ENCODE measurements around the gene ZNF585A. TPM values are rescaled to one million over a fixed set of nuclear protein-coding genes. Genes with fewer than 3 reads are reported as not detected.
A peak's percentile ranks its signal among the peaks of the same experiment; 100 is the strongest.
"Not testable (repeated sequence)": the region's sequence is repeated elsewhere in the genome, so short reads cannot be mapped to it uniquely, and the experiment has no call there.

ZNF585A gene
- polyA plus RNA-seq, result 17.9 TPM
- long read RNA-seq, donor 1, transcript ZNF585A-205 (3 exons, 596 nt), result major isoform, 8 of 8 reads
- long read RNA-seq, donor 1, partial matches to known transcripts, result 0 of 8 reads
- long read RNA-seq, donor 1, other reads (novel, unspliced or antisense), result 0 of 8 reads
- long read RNA-seq, donor 2, full-length matches to known transcripts, result 21 of 21 reads
- long read RNA-seq, donor 2, partial matches to known transcripts, result 0 of 21 reads
- long read RNA-seq, donor 2, other reads (novel, unspliced or antisense), result 0 of 21 reads
- long read RNA-seq, donor 3, result 0 reads
- long read RNA-seq, donor 4, partial matches to known transcripts, result 0 of 1 reads
- long read RNA-seq, donor 4, other reads (novel, unspliced or antisense), result 0 of 1 reads
- long read RNA-seq, donor 5, transcript ZNF585A-205 (3 exons, 596 nt), result major isoform, 5 of 5 reads
- long read RNA-seq, donor 5, partial matches to known transcripts, result 0 of 5 reads
- long read RNA-seq, donor 5, other reads (novel, unspliced or antisense), result 0 of 5 reads
- long read RNA-seq, donor 6, full-length matches to known transcripts, result 21 of 21 reads
- long read RNA-seq, donor 6, partial matches to known transcripts, result 0 of 21 reads
- long read RNA-seq, donor 6, other reads (novel, unspliced or antisense), result 0 of 21 reads
- long read RNA-seq, donor 7, transcript ZNF585A-205 (3 exons, 596 nt), result major isoform, 6 of 6 reads
- long read RNA-seq, donor 7, partial matches to known transcripts, result 0 of 6 reads
- long read RNA-seq, donor 7, other reads (novel, unspliced or antisense), result 0 of 6 reads
- long read RNA-seq, donor 8, full-length matches to known transcripts, result 36 of 36 reads
- long read RNA-seq, donor 8, partial matches to known transcripts, result 0 of 36 reads
- long read RNA-seq, donor 8, other reads (novel, unspliced or antisense), result 0 of 36 reads
- long read RNA-seq, donor 9, transcript ZNF585A-205 (3 exons, 596 nt), result major isoform, 18 of 18 reads
- long read RNA-seq, donor 9, partial matches to known transcripts, result 0 of 18 reads
- long read RNA-seq, donor 9, other reads (novel, unspliced or antisense), result 0 of 18 reads
- long read RNA-seq, donor 10, full-length matches to known transcripts, result 23 of 23 reads
- long read RNA-seq, donor 10, partial matches to known transcripts, result 0 of 23 reads
- long read RNA-seq, donor 10, other reads (novel, unspliced or antisense), result 0 of 23 reads
- long read RNA-seq, donor 11, transcript ZNF585A-205 (3 exons, 596 nt), result major isoform, 7 of 7 reads
- long read RNA-seq, donor 11, partial matches to known transcripts, result 0 of 7 reads
- long read RNA-seq, donor 11, other reads (novel, unspliced or antisense), result 0 of 7 reads

DNA sequence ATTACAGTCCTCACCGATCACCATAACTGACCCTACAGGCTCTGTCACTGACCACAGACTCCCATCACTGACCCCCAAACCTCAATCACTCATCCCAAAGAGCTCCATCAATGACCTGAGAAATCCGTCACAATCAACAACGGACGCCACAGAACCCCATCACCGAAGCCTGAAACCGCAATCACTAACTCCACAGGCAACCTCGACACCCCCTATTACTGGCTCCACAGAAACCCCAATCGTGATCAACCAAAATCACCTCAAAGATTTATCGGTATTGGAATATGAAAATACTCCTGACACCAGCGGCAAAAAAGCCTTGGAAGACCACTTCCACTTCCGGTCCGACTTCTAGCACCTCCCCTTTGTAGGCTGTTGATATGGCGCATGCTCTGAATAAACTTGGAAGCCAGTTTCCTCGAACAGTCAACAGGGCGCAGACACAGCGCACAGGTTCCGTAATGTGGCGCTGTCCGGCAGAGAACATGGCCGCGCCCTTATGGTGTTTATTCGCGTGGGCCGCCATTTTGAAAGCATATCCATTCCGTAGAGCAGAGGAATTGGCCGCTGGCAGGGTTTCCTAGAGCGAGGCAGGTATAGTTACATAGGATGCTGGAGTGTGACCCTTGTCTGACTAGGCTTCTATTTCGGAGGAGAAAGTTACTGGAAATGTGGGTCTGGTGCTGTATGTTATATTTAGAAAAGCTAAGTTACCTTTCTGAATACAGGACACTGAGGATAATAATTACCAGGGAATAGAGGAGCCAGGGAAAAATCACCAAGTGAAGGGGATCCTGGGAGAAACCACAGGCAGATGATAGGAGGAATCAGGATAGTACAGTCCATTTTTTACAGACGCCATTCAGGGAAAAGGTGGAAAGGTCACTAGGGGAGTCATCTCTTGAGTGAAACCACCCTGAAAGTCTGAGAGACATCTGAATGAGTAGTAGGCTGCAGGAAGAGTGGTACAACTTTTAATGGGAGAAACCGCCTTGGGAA is at the start of gene ZNF585A:
TSS of gene ZNF585A (minus strand) at position 328 of the 999 bp plus-strand sequence. CDS start 2,785 bp downstream, outside the sequence.
- DNase-seq, result peak; percentile 96 to 98
- Histone ChIP-seq H3K27ac (ENCODE audit: low read length) (peak within 1 kb of the TSS; percentile 54), H3K4me3 (ENCODE audit: low read length) (peak within 1 kb of the TSS; percentile 59), H3K4me1 (ENCODE audit: control insufficient read depth, insufficient read depth, low read length) (no peaks in the 10 kb centered on the region), H3K36me3 (ENCODE audit: control insufficient read depth, insufficient read depth, low read length) (peaks cover 18% of the 10 kb centered on the region), H3K9me3 (ENCODE audit: control insufficient read depth, low read depth, low read length) (peaks cover 12% of the 10 kb centered on the region), H3K27me3 (ENCODE audit: control insufficient read depth, insufficient read depth, low read length) (no peaks in the 10 kb centered on the region)
- 40% methylated on average over 1 of the region's 30 CpGs for WGBS (ENCODE audit: insufficient coverage, low lambda C conversion rate)

DNA sequence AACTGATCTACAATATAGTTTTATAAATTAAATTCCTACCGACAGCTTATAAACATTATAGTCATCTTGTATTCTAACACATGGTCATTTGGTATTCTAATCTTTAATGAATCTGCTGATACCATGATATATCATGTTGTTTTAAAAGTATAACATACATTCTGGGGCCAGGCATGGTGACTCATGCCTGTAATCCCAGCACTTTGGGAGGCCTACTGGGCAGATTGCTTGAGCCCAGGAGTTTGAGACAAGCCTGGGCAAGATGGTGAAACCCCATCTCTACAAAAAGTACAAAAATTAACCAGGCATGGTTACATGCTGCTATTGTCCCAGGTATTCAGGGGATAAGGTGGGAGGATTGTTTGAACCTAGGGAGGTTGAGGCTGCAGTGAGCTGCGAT is 48.6 kb upstream of the ZNF585A start:
- no peaks in the 10 kb centered on the region for H3K4me1 ChIP-seq (ENCODE audit: control insufficient read depth, insufficient read depth, low read length)
- H3K9me3 ChIP-seq (ENCODE audit: control insufficient read depth, low read depth, low read length), result peaks cover 16% of the 10 kb centered on the region
- no CpG with 5 or more reads among the region's 2 CpGs for WGBS (ENCODE audit: insufficient coverage, low lambda C conversion rate)
- H3K27me3 ChIP-seq (ENCODE audit: control insufficient read depth, insufficient read depth, low read length), result no peaks in the 10 kb centered on the region
- no peak overlapping the region for H3K27ac ChIP-seq (ENCODE audit: low read length)
- DNase-seq, result no peak
- H3K36me3 ChIP-seq (ENCODE audit: control insufficient read depth, insufficient read depth, low read length), result peaks cover 20% of the 10 kb centered on the region
- no peak overlapping the region for H3K4me3 ChIP-seq (ENCODE audit: low read length)

DNA sequence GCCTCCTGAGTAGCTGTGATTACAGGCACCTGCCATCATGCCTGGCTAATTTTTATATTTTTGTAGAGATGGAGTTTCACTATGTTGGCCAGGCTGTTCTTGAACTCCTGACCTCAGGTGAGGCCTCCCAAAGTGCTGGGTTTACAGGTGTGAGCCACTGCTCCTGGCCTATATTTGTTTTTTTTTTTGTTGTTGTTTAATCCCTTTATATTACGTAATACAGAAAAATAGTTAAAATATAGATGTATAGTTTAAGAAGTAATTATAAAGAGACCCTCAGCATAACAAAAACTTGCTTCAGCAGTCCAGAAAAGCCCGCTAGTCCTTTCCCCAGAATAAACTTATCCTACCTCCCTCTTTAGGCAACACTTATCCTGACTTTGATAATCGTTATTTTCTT is 47.9 kb upstream of the ZNF585A start:
- Histone ChIP-seq H3K4me1 (ENCODE audit: control insufficient read depth, insufficient read depth, low read length) (no peaks in the 10 kb centered on the region), H3K4me3 (ENCODE audit: low read length) (no peak overlapping the region), H3K9me3 (ENCODE audit: control insufficient read depth, low read depth, low read length) (peaks cover 16% of the 10 kb centered on the region), H3K27me3 (ENCODE audit: control insufficient read depth, insufficient read depth, low read length) (no peaks in the 10 kb centered on the region), H3K36me3 (ENCODE audit: control insufficient read depth, insufficient read depth, low read length) (peaks cover 13% of the 10 kb centered on the region), H3K27ac (ENCODE audit: low read length) (no peak overlapping the region)
- DNase-seq, result no peak
- no CpG with 5 or more reads among the region's 3 CpGs for WGBS (ENCODE audit: insufficient coverage, low lambda C conversion rate)

DNA sequence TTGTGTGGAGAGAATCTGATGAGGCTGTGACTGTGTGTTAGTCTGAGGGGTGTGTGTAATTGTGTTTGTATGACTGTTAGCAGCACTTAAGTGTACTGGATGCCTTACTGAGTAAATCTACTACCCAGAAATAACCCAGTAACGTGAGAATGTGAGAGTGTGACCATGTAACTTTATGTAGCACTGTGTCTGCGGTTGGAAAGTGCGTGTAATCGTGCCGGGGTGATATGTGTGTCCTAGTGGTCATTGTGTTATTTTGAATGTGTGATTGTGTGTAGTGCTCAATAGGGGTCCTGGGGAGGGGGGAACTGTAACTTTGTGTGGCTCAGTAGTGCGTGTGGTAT is 46.1 kb upstream of the ZNF585A start:
- peak overlapping the region; percentile 91 for H3K27ac ChIP-seq (ENCODE audit: low read length)
- no peaks in the 10 kb centered on the region for H3K4me1 ChIP-seq (ENCODE audit: control insufficient read depth, insufficient read depth, low read length)
- H3K27me3 ChIP-seq (ENCODE audit: control insufficient read depth, insufficient read depth, low read length), result no peaks in the 10 kb centered on the region
- WGBS (ENCODE audit: insufficient coverage, low lambda C conversion rate), result no CpG with 5 or more reads among the region's 6 CpGs
- peak overlapping the region; percentile 84 for H3K4me3 ChIP-seq (ENCODE audit: low read length)
- peaks cover 7% of the 10 kb centered on the region for H3K9me3 ChIP-seq (ENCODE audit: control insufficient read depth, low read depth, low read length)
- peak in 1 of 2 donors; percentile 3 for DNase-seq
- peaks cover 10% of the 10 kb centered on the region for H3K36me3 ChIP-seq (ENCODE audit: control insufficient read depth, insufficient read depth, low read length)

DNA sequence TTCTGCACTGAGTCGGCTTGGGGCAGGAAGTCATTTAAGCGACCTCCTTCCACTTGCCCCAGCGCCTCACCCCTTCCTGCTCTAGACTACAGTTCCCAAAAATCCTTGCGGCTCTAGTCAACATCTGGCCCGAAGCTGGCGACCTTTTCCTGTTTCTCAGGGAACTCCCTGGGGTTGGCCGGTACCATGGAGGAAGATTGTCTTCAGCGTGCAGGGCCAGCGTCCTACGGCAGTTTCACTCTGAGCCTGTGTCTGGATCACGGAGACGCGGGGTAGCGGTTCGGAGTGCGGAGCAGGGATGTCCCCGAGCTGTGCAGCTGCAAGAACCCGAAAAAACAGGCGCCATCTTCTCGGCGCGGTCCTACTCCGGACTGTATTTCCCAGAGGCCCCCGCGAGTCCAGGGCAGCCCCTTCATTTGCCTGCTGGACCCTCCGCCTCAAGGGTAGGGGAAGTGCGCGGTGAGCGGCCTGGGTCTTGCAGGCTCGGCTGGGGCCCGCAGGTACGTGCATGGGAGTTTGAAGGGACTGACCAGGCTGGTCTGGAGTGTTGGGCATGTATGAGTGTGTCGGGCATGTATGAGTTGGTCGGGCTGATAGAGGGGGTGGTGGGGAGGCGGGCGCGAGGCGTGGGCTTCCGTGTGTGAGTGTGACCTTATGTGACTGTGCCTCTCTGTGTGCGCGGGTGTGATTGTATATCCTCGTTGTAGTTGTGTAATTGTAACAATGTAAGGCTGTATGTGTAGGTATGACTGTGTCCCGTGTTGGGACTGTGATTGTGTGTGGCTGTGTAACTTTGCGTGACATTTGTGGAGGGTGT is 45.5 kb upstream of the ZNF585A start, which contains the start of gene ZNF383:
TSS of gene ZNF383 (plus strand) at position 440 of the 817 bp plus-strand sequence. CDS start 12,240 bp downstream, outside the sequence.
- H3K4me1 ChIP-seq (ENCODE audit: control insufficient read depth, insufficient read depth, low read length), result no peaks in the 10 kb centered on the region
- peaks cover 10% of the 10 kb centered on the region for H3K36me3 ChIP-seq (ENCODE audit: control insufficient read depth, insufficient read depth, low read length)
- no peaks in the 10 kb centered on the region for H3K27me3 ChIP-seq (ENCODE audit: control insufficient read depth, insufficient read depth, low read length)
- peak within 1 kb of the TSS; percentile 84 for H3K4me3 ChIP-seq (ENCODE audit: low read length)
- H3K27ac ChIP-seq (ENCODE audit: low read length), result peak within 1 kb of the TSS; percentile 91
- WGBS (ENCODE audit: insufficient coverage, low lambda C conversion rate), result no CpG with 5 or more reads among the region's 44 CpGs
- DNase-seq, result peak; percentile 85 to 98
- peaks cover 6% of the 10 kb centered on the region for H3K9me3 ChIP-seq (ENCODE audit: control insufficient read depth, low read depth, low read length)

DNA sequence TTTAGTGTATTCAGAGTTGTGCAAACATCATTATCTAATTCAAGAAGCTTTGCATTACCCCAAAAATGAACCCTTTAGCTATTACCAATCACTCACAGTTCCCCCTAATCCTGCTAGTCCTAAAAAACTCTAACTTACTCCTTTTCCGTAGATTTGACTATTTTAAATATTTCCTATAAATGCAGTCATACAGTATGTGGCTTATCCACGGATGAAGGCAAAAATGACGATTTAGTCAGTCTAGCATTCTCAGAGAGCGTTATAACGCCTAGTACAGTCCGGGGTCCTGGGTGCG is 44.9 kb upstream of the ZNF585A start:
- H3K27me3 ChIP-seq (ENCODE audit: control insufficient read depth, insufficient read depth, low read length), result no peaks in the 10 kb centered on the region
- no CpG with 5 or more reads among the region's 7 CpGs for WGBS (ENCODE audit: insufficient coverage, low lambda C conversion rate)
- H3K27ac ChIP-seq (ENCODE audit: low read length), result peak overlapping the region; percentile 91
- DNase-seq, result no peak
- H3K9me3 ChIP-seq (ENCODE audit: control insufficient read depth, low read depth, low read length), result peaks cover 6% of the 10 kb centered on the region
- no peaks in the 10 kb centered on the region for H3K4me1 ChIP-seq (ENCODE audit: control insufficient read depth, insufficient read depth, low read length)
- H3K4me3 ChIP-seq (ENCODE audit: low read length), result peak overlapping the region; percentile 84
- H3K36me3 ChIP-seq (ENCODE audit: control insufficient read depth, insufficient read depth, low read length), result peaks cover 10% of the 10 kb centered on the region

DNA sequence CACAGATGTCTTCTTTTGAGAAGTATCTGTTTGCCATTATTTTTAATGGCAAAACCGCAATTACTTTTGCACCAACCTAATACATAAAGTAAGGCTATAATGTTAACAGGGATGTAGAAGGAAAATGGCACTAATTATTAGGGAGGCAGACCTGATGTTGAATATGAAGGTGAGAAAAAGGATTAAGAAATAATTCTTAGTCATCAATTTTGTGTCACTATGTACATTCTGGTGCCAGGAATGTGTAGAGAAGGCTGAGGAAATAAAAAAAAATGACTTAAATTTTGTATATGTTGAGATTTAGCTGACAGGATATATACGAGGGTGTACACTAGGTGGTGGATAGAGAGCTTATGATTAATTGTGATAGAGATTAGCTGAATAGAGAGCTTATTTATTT is 25.3 kb upstream of the ZNF585A start:
- Histone ChIP-seq H3K36me3 (ENCODE audit: control insufficient read depth, insufficient read depth, low read length) (peaks cover 14% of the 10 kb centered on the region), H3K4me3 (ENCODE audit: low read length) (no peak overlapping the region), H3K9me3 (ENCODE audit: control insufficient read depth, low read depth, low read length) (peaks cover 8% of the 10 kb centered on the region), H3K27me3 (ENCODE audit: control insufficient read depth, insufficient read depth, low read length) (no peaks in the 10 kb centered on the region), H3K27ac (ENCODE audit: low read length) (no peak overlapping the region), H3K4me1 (ENCODE audit: control insufficient read depth, insufficient read depth, low read length) (no peaks in the 10 kb centered on the region)
- WGBS (ENCODE audit: insufficient coverage, low lambda C conversion rate), result 60% methylated on average over 1 of the region's 2 CpGs
- DNase-seq, result no peak

DNA sequence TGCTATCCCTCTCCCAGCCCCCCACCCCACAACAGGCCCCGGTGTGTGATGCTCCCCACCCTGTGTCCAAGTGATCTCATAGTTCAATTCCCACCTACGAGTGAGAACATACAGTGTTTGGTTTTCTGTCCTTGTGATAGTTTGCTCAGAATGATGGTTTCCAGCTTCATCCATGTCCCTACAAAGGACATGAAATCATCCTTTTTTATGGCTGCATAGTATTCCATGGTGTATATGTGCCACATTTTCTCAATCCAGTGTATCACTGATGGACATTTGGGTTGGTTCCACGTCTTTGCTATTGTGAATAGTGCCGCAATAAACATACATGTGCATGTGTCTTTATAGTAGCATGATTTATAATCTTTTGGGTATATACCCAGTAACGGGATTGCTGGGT is 24.6 kb upstream of the ZNF585A start:
- not testable (repeated sequence) for H3K4me1 ChIP-seq (ENCODE audit: control insufficient read depth, insufficient read depth, low read length); H3K4me3 ChIP-seq (ENCODE audit: low read length); DNase-seq; H3K27me3 ChIP-seq (ENCODE audit: control insufficient read depth, insufficient read depth, low read length); H3K27ac ChIP-seq (ENCODE audit: low read length)
- peaks cover 14% of the 10 kb centered on the region for H3K36me3 ChIP-seq (ENCODE audit: control insufficient read depth, insufficient read depth, low read length)
- peaks cover 13% of the 10 kb centered on the region for H3K9me3 ChIP-seq (ENCODE audit: control insufficient read depth, low read depth, low read length)
- no CpG with 5 or more reads among the region's 5 CpGs for WGBS (ENCODE audit: insufficient coverage, low lambda C conversion rate)

DNA sequence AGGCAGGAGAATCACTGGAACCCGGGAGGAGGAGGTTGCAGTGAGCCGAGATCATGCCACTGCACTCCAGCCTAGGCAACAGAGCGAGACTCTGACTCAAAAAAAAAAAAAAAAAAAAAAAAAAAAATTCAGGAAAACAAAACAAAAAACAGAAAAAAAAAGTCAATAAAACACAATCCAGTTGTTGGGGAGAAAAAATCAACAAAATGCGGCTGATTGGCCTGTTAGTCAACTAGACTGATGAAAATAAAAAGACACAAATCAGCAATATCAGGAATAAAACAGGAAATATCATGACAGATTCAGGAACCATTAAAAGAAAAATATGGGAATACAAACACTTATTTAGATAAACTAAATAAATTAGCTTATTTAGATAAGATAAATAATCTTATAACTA is 22.8 kb upstream of the ZNF585A start:
- DNase-seq; H3K27ac ChIP-seq (ENCODE audit: low read length); H3K27me3 ChIP-seq (ENCODE audit: control insufficient read depth, insufficient read depth, low read length); H3K4me1 ChIP-seq (ENCODE audit: control insufficient read depth, insufficient read depth, low read length); H3K4me3 ChIP-seq (ENCODE audit: low read length): not testable (repeated sequence)
- WGBS (ENCODE audit: insufficient coverage, low lambda C conversion rate), result 100% methylated on average over 1 of the region's 4 CpGs
- peaks cover 23% of the 10 kb centered on the region for H3K9me3 ChIP-seq (ENCODE audit: control insufficient read depth, low read depth, low read length)
- peaks cover 18% of the 10 kb centered on the region for H3K36me3 ChIP-seq (ENCODE audit: control insufficient read depth, insufficient read depth, low read length)
